CD4-positive, alpha-beta T cell (primary cell): ENCODE results near the gene MYH15. TPM values are rescaled to one million over a fixed set of nuclear protein-coding genes. Genes with fewer than 3 reads are reported as not detected.

Experiments
- ATAC-seq: fragments of 200-7000 bp; cut with Tn5 transposase; one replicate; pipeline ENCODE4 v1.10.0; 2022; ENCODE audit warnings: mild to moderate bottlenecking; ENCODE audit not compliant: poor library complexity
- CTCF ChIA-PET: fragments of 350-600 bp; sonication (Branson Sonifier 250); formaldehyde crosslinking; loops from one replicate; lab custom pipeline; 2021; ENCODE audit warnings: antibody characterized with exemption, inconsistent platforms; lab: Charles Lee
- POLR2A ChIA-PET: fragments of 350-600 bp; sonication (Branson Sonifier 250); formaldehyde crosslinking; loops from one replicate; lab custom pipeline; 2021; ENCODE audit warnings: antibody characterized with exemption, inconsistent platforms; lab: Charles Lee
- DNase-seq, 14 experiments: peaks; one replicate each; pipeline ENCODE4 v3.0.0-alpha.2; 2013 to 2020; ENCODE audit warnings: mixed read lengths in 2 of 14
- H3K27ac ChIP-seq, 2 donors: one replicate each; pipeline versions ENCODE4 v1.5.1 to v1.7.0; 2013; ENCODE audit warnings: low read length in 2 of 2, low read depth in 1 of 2, mild to moderate bottlenecking in 1 of 2
- H3K27me3 ChIP-seq, 2 experiments: 1 replicate in 1 of 2; 2 replicates in 1 of 2; pipeline versions ENCODE4 v1.6.1 to v1.7.0; 2013; ENCODE audit warnings: low read length in 2 of 2, control low read depth in 1 of 2, mild to moderate bottlenecking in 1 of 2, moderate library complexity in 1 of 2; ENCODE audit not compliant: insufficient read depth in 2 of 2, control insufficient read depth in 1 of 2
- H3K36me3 ChIP-seq: one replicate; pipeline ENCODE4 v1.6.1; 2013; ENCODE audit warnings: low read length, control low read depth; ENCODE audit not compliant: insufficient read depth
- H3K4me1 ChIP-seq: one replicate; pipeline ENCODE4 v1.6.1; 2013; ENCODE audit warnings: low read length, control low read depth; ENCODE audit not compliant: insufficient read depth
- H3K4me3 ChIP-seq: one replicate; pipeline ENCODE4 v1.5.1; 2013; ENCODE audit warnings: mild to moderate bottlenecking, low read length, moderate library complexity
- H3K9me3 ChIP-seq, 2 experiments: 1 replicate in 1 of 2; 2 replicates in 1 of 2; pipeline versions ENCODE4 v1.6.1 to v1.7.0; 2013; ENCODE audit warnings: low read length in 2 of 2, mild to moderate bottlenecking in 2 of 2, control low read depth in 1 of 2, moderate library complexity in 1 of 2; ENCODE audit not compliant: control insufficient read depth in 1 of 2, insufficient read depth in 1 of 2
- H3K27ac Mint-ChIP-seq: one replicate; pipeline ENCODE4 v1.8.0; 2020; ENCODE audit warnings: mixed read lengths
- H3K27me3 Mint-ChIP-seq: one replicate; pipeline ENCODE4 v1.8.0; 2021; ENCODE audit warnings: mixed read lengths
- H3K36me3 Mint-ChIP-seq: one replicate; pipeline ENCODE4 v1.8.0; 2021; ENCODE audit warnings: low read depth, mixed read lengths
- H3K4me1 Mint-ChIP-seq: one replicate; pipeline ENCODE4 v1.8.0; 2021; ENCODE audit warnings: low read depth, mixed read lengths
- H3K4me3 Mint-ChIP-seq: one replicate; pipeline ENCODE4 v1.8.0; 2020; ENCODE audit warnings: mild to moderate bottlenecking, mixed read lengths
- H3K9me3 Mint-ChIP-seq: one replicate; pipeline ENCODE4 v1.8.0; 2020; ENCODE audit warnings: mixed read lengths
- CTCF ChIP-seq: fragments of 200-600 bp; IDR thresholded peaks from one replicate; pipeline ENCODE4 v1.8.0; 2022; ENCODE audit warnings: antibody characterized with exemption, mild to moderate bottlenecking
- intact Hi-C, 2 experiments: fragments of 100-400 bp; cut with DNase I in 1 of 2; cut with micrococcal nuclease in 1 of 2; formaldehyde crosslinking; loops; one replicate each; pipeline versions ENCODE4 v1.15.1 to v1.9.0; 2023 to 2025; cut with DNase I, micrococcal nuclease
- total RNA-seq, 174 experiments: library from RNA in 2 of 174; stranded (reverse) in 2 of 174; gene quantifications; one replicate each; pipeline ENCODE4 v1.2.3 and lab custom pipeline; 2021 to 2026

MYH15 gene
- total RNA-seq, 2 experiments from 2014 or later = 0.05 to 0.08 TPM

- Mint-ChIP-seq H3K27me3 (no peaks in the 10 kb centered on the region), H3K4me3 (no peak overlapping the region), H3K4me1 (no peaks in the 10 kb centered on the region), H3K36me3 (no peaks in the 10 kb centered on the region), H3K9me3 (no peaks in the 10 kb centered on the region), H3K27ac (no peak overlapping the region)
- ChIA-PET POLR2A (no interaction called here), CTCF (interaction anchor here (1.1 to 1.3 kb wide), 2 partner anchors 16 to 89 kb away, joined by 3 read pairs; no protein-coding TSS in a partner anchor)
- DNase-seq = no peak
- no peak overlapping the region for H3K4me3 ChIP-seq
- no peaks in the 10 kb centered on the region for H3K4me1 ChIP-seq
- TF ChIP-seq CTCF = no peak
- intact Hi-C loops = no loop called here
- no peak overlapping the region for H3K27ac ChIP-seq
- H3K9me3 ChIP-seq = no peaks in the 10 kb centered on the region
- H3K36me3 ChIP-seq = no peaks in the 10 kb centered on the region
- no peak for ATAC-seq
- H3K27me3 ChIP-seq = no peaks in the 10 kb centered on the region
Observed at GRCh38 chr3:108331792-108332191, 178.6 kb downstream of the MYH15 start.

Other genes with a start within 250 kb of the MYH15 start
- gene HHLA2, start 214.0 kb downstream of the MYH15 start, total RNA-seq = under 1 TPM; 0.36 TPM
- gene CIP2A, start 78.8 kb upstream of the MYH15 start, total RNA-seq = 1 to 10 TPM; 2.7 to 3.9 TPM
- gene DZIP3, start 79.1 kb upstream of the MYH15 start, total RNA-seq = 10 to 100 TPM; 12.2 to 14.5 TPM
- gene RETNLB, start 246.8 kb upstream of the MYH15 start, total RNA-seq = not detected